Measurements from ENCODE around the gene HEXIM1.

Gene HEXIM1

DNA sequence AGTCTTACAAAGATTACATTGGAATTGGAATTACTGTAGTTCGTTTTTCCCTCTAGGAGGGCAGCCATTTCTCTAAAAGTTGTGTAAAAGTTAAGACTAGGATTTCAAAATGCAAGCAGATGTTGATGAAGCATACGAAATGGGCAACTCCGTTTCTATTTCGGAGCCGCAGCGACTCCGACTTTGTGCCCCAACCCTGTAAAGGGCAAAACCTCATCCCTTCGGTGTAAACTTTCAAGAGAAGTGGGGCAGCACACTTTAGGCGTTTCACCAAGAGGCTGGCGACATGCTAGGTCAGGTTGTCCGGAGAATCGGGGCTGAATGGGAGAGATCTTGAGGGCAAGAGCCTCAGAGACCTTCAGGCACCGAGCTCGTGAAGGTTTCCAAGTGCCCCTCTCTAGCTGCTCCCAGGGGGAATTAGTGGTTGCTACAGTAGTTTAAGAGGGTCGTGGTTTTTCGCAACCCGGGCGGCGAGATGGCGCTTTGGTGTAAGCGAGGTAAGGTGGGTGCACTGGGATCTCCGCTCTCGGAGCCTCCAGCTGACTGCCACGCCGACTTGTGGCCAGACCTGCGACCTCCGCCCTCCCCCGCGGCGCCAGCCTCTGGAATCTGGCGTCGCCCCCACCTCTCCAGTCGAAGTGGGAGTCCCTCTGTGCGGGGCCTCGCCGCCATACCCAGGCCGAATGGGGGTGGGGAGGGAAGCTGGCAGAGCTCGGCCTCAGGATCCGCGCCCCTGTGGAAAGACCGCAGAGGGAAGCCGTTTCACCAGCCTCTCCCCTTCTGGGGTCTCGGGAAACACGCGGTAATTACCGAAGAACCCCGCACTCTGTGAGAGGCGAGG lies 12.4 kb downstream of the HEXIM1 start:
- Histone ChIP-seq H3K9me3 (ENCODE audit: insufficient read depth, low read length) (no peaks in the 10 kb centered on the region), H3K27ac (ENCODE audit: low read depth, low read length) (peak overlapping the region; percentile 74), H4K20me1 (ENCODE audit: low read depth, low read length) (no peaks in the 10 kb centered on the region), H3K9ac (ENCODE audit: low read length) (peak overlapping the region; percentile 96), H3K27me3 (ENCODE audit: low read length) (no peaks in the 10 kb centered on the region), H3K4me2 (ENCODE audit: low read depth, low read length, poor library complexity, severe bottlenecking) (peak overlapping the region; percentile 91), H2AFZ (ENCODE audit: low read depth, low read length, severe bottlenecking) (no peak overlapping the region), H3K4me3 (ENCODE audit: insufficient read depth, low read length, poor library complexity, severe bottlenecking) (peak overlapping the region; percentile 82), H3K79me2 (ENCODE audit: insufficient read depth, low read length) (peaks cover 16% of the 10 kb centered on the region), H3F3A (ENCODE audit: insufficient read depth) (peaks cover 14% of the 10 kb centered on the region), H3K9me2 (replicated peaks; ENCODE audit: insufficient read depth, low read length) (no peaks in the 10 kb centered on the region), H3K36me3 (ENCODE audit: low read length) (no peaks in the 10 kb centered on the region)
- TF ChIP-seq EZH2phosphoT487 (conservative IDR thresholded peaks at IDR 0.05; ENCODE audit: low read length) = no peak
- TF ChIP-seq, protein P1, sequence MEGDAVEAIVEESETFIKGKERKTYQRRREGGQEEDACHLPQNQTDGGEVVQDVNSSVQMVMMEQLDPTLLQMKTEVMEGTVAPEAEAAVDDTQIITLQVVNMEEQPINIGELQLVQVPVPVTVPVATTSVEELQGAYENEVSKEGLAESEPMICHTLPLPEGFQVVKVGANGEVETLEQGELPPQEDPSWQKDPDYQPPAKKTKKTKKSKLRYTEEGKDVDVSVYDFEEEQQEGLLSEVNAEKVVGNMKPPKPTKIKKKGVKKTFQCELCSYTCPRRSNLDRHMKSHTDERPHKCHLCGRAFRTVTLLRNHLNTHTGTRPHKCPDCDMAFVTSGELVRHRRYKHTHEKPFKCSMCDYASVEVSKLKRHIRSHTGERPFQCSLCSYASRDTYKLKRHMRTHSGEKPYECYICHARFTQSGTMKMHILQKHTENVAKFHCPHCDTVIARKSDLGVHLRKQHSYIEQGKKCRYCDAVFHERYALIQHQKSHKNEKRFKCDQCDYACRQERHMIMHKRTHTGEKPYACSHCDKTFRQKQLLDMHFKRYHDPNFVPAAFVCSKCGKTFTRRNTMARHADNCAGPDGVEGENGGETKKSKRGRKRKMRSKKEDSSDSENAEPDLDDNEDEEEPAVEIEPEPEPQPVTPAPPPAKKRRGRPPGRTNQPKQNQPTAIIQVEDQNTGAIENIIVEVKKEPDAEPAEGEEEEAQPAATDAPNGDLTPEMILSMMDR (IDR thresholded peaks at IDR 0.05; ENCODE audit: insufficient read depth, low read length, poor library complexity, severe bottlenecking) = no peak

DNA sequence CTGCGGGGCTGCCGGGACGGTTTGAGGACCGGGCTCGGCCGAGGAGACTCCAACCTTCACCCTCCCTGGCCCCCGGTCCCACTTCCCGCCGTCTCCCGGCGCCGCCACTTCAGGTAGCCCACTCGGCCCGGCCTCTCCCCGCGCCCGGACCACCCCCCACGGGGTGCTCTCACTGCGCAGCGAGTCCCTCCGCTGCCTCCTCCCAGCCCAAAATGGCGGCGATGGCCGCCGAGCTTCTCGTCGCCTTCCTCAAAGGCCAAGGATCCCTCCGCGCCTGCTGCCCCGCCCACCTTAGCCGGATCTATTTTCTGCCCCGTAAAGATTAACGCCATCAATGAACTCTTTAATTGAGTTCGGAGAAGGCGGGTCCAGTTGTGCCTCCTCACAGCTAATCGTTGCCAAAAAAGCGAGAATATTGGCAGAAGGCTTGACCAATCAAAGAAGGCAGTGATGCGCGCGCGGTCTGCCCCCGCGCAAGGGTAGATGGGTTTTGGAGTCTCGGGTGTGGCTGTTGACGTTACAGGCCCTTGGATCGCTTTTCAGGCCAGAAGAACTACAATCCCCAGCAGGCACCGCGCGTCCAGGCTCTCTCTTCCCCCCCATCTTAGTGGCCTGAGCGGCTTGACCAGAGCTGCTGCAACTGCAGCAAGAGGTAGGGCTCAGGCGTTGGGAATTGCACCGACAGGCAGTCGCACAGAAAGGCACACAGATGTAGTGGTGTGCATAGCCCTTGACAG lies 13.2 kb downstream of the HEXIM1 start, which contains the start of gene HEXIM2:
HEXIM2 (plus strand) TSS at position 588 of the 737 bp plus-strand sequence. CDS start 919 bp downstream, outside the sequence.
- H3F3A ChIP-seq (ENCODE audit: insufficient read depth) = peaks cover 14% of the 10 kb centered on the region
- H3K27me3 ChIP-seq (ENCODE audit: low read length) = no peaks in the 10 kb centered on the region
- no peak for TF ChIP-seq EZH2phosphoT487 (conservative IDR thresholded peaks at IDR 0.05; ENCODE audit: low read length)
- peak within 1 kb of the TSS; percentile 74 for H3K27ac ChIP-seq (ENCODE audit: low read depth, low read length)
- H3K79me2 ChIP-seq (ENCODE audit: insufficient read depth, low read length) = peaks cover 16% of the 10 kb centered on the region
- H3K9me2 ChIP-seq (replicated peaks; ENCODE audit: insufficient read depth, low read length) = no peaks in the 10 kb centered on the region
- peak within 1 kb of the TSS; percentile 91 for H3K4me2 ChIP-seq (ENCODE audit: low read depth, low read length, poor library complexity, severe bottlenecking)
- H3K9ac ChIP-seq (ENCODE audit: low read length) = peak within 1 kb of the TSS; percentile 96
- H3K4me3 ChIP-seq (ENCODE audit: insufficient read depth, low read length, poor library complexity, severe bottlenecking) = peak within 1 kb of the TSS; percentile 82
- no peaks in the 10 kb centered on the region for H4K20me1 ChIP-seq (ENCODE audit: low read depth, low read length)
- H2AFZ ChIP-seq (ENCODE audit: low read depth, low read length, severe bottlenecking) = peak within 1 kb of the TSS; percentile 37
- no peaks in the 10 kb centered on the region for H3K36me3 ChIP-seq (ENCODE audit: low read length)
- no peaks in the 10 kb centered on the region for H3K9me3 ChIP-seq (ENCODE audit: insufficient read depth, low read length)

DNA sequence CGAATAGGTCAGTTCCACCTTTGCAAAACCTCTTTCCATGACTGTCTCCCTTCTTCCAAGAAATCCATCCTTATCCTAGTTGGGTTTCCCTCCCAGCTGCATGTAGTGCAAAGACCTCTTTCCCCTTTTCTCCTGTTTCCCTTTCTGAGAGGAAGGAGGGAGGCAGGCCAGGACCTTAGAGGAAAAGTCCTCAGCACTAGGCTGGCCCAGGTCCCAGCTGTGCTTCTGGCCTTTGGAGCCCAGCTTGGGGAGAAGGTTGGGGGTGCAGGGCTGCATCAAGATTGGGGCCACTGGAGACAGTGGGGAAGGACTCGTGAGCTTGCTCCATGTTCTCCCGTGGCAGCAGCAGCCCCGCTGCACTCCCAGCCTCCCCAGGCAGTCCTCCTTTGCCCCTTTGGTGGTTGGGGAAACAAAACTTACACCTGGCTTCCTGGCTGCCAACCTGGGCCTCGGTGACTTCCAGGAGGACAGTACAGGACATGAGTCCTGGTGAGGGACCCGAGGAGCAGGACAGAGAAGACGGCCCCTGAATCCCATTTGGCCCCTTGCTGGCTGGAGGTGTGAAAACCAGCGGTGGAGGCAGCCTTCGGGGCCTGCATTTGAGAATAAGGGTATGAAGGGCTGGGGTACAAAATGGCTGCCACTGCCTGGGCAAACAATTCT lies 13.9 kb downstream of the HEXIM1 start:
- Histone ChIP-seq H3K9me3 (ENCODE audit: insufficient read depth, low read length) (no peaks in the 10 kb centered on the region), H3K27me3 (ENCODE audit: low read length) (no peaks in the 10 kb centered on the region), H3K4me2 (ENCODE audit: low read depth, low read length, poor library complexity, severe bottlenecking) (peak overlapping the region; percentile 69), H3K36me3 (ENCODE audit: low read length) (no peaks in the 10 kb centered on the region), H2AFZ (ENCODE audit: low read depth, low read length, severe bottlenecking) (peak overlapping the region; percentile 37), H3K79me2 (ENCODE audit: insufficient read depth, low read length) (peaks cover 16% of the 10 kb centered on the region), H3F3A (ENCODE audit: insufficient read depth) (peaks cover 14% of the 10 kb centered on the region), H3K9me2 (replicated peaks; ENCODE audit: insufficient read depth, low read length) (no peaks in the 10 kb centered on the region), H3K9ac (ENCODE audit: low read length) (peak overlapping the region; percentile 61), H4K20me1 (ENCODE audit: low read depth, low read length) (no peaks in the 10 kb centered on the region), H3K4me3 (ENCODE audit: insufficient read depth, low read length, poor library complexity, severe bottlenecking) (peak overlapping the region; percentile 56), H3K27ac (ENCODE audit: low read depth, low read length) (no peak overlapping the region)
- TF ChIP-seq, protein P1 (IDR thresholded peaks at IDR 0.05; ENCODE audit: insufficient read depth, low read length, poor library complexity, severe bottlenecking) = no peak
- TF ChIP-seq EZH2phosphoT487 (conservative IDR thresholded peaks at IDR 0.05; ENCODE audit: low read length) = no peak

Data from SU-DHL-6 (cell line).